ENCODE data around the gene CIB4. TPM values are rescaled to one million over a fixed set of nuclear protein-coding genes. Genes with fewer than 3 reads are reported as not detected.

The CIB4 gene
- total and polyA plus RNA-seq, 2 donors from 2014 or later: not detected

DNA sequence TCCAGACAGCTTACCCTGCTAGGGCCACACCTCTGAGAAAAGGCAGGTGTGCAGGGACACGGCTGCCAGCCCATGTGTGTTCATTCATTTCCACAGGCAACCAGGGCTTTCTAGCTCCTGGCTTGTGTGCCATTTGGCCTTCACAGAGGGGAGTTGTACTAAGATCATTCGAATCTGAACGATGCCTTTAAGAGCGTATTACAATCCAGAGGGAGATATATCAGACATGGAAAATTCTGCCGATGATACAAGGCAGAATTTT is 99.0 kb downstream of the CIB4 start:
- DNase-seq: peak in 1 of 5 donors; percentile 5
- Histone ChIP-seq H3K9ac (ENCODE audit: low read length in 3 of 3) (no peak overlapping the region), H3K4me3 (ENCODE audit: low read length in 3 of 3) (no peak overlapping the region), H3K27me3 (ENCODE audit: control insufficient read depth, insufficient read depth, low read length) (no peaks in the 10 kb centered on the region), H3K36me3 (ENCODE audit: control insufficient read depth in 2 of 3, insufficient read depth in 3 of 3, low read length in 3 of 3) (no peaks in the 10 kb centered on the region), H3K27ac (ENCODE audit: low read depth in 2 of 2, low read length in 2 of 2) (no peak overlapping the region), H3K4me1 (ENCODE audit: control insufficient read depth in 2 of 3, insufficient read depth in 2 of 3, low read depth in 1 of 3, low read length in 3 of 3) (no peaks in the 10 kb centered on the region), H3K9me3 (ENCODE audit: control insufficient read depth in 2 of 3, insufficient read depth in 1 of 3, low read length in 3 of 3) (no peaks in the 10 kb centered on the region)
- intact Hi-C loops (cut with DNase I): no loop called here
- TF ChIP-seq, protein P1, sequence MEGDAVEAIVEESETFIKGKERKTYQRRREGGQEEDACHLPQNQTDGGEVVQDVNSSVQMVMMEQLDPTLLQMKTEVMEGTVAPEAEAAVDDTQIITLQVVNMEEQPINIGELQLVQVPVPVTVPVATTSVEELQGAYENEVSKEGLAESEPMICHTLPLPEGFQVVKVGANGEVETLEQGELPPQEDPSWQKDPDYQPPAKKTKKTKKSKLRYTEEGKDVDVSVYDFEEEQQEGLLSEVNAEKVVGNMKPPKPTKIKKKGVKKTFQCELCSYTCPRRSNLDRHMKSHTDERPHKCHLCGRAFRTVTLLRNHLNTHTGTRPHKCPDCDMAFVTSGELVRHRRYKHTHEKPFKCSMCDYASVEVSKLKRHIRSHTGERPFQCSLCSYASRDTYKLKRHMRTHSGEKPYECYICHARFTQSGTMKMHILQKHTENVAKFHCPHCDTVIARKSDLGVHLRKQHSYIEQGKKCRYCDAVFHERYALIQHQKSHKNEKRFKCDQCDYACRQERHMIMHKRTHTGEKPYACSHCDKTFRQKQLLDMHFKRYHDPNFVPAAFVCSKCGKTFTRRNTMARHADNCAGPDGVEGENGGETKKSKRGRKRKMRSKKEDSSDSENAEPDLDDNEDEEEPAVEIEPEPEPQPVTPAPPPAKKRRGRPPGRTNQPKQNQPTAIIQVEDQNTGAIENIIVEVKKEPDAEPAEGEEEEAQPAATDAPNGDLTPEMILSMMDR (IDR thresholded peaks at IDR 0.05; ENCODE audit: borderline replicate concordance, extremely low read depth, insufficient read depth): no peak
- no peak for FAIRE-seq

DNA sequence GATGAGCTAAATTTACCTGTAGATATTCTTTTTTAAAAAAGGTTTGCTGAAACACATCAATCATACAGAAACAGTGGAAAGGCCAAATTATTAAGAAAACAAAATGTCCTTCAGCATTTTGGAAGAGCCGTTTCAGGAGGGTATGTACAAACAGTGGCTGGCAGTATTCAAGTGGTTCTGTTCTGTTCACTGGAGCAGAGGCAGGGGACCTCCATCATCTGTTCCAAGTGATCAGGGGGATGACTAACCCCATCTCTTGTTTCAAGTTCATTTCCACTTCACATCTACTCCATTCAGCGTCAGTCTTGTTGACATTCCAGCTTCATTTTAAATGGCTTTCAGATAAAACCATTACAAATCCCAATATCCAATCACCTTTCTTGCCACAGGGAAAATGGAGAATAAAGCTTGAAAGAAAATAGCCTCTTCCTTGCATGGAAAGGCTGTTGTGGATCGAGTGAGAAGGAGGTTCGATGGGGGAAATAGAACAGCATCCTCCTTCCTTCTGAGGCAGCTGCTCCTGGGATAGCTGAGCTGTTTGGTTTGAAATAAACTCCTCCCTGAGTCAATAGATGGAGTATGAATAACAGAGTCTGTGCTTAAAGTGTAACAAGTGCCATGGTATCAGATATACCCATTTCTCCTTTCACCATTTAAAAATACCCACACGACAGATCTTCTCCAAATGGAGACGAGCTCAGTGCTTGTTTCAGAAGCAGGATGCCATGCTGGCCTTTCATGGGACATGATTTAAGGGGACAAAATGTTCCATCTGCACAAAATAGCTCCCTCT is 99.6 kb downstream of the CIB4 start:
- Histone ChIP-seq H3K36me3 (ENCODE audit: control insufficient read depth in 2 of 3, insufficient read depth in 3 of 3, low read length in 3 of 3) (no peaks in the 10 kb centered on the region), H3K4me1 (ENCODE audit: control insufficient read depth in 2 of 3, insufficient read depth in 2 of 3, low read depth in 1 of 3, low read length in 3 of 3) (no peaks in the 10 kb centered on the region), H3K4me3 (ENCODE audit: low read length in 3 of 3) (no peak overlapping the region), H3K27ac (ENCODE audit: low read depth in 2 of 2, low read length in 2 of 2) (no peak overlapping the region), H3K9ac (ENCODE audit: low read length in 3 of 3) (no peak overlapping the region), H3K27me3 (ENCODE audit: control insufficient read depth, insufficient read depth, low read length) (no peaks in the 10 kb centered on the region), H3K9me3 (ENCODE audit: control insufficient read depth in 2 of 3, insufficient read depth in 1 of 3, low read length in 3 of 3) (no peaks in the 10 kb centered on the region)
- FAIRE-seq (no peak), DNase-seq (peak in 1 of 5 donors; percentile 7)
- intact Hi-C loops (cut with DNase I): no loop called here
- TF ChIP-seq, protein P1 (IDR thresholded peaks at IDR 0.05; ENCODE audit: borderline replicate concordance, extremely low read depth, insufficient read depth): no peak

DNA sequence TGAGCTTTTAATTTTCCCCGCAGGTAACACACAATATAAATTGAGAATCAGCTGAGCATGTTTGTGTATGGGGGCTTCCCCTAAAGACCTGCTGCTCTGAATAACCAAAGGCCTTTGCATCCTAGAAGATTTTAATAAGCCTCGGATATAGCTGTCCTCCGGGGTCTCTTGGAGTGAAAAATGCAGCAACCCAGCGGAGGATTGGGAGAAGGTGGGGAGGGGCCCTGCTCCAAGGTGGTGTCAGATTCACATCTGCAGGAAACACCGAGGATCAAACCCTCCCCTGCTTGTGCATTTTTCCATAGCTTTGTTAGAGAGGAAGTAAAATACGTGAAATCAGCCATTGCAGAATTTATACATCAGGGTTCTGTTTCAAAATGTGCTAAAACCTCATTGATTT is 100.2 kb downstream of the CIB4 start:
- H3K27ac ChIP-seq (ENCODE audit: low read depth in 2 of 2, low read length in 2 of 2): no peak overlapping the region
- H3K9ac ChIP-seq (ENCODE audit: low read length in 3 of 3): no peak overlapping the region
- TF ChIP-seq, protein P1 (IDR thresholded peaks at IDR 0.05; ENCODE audit: borderline replicate concordance, extremely low read depth, insufficient read depth): no peak
- H3K9me3 ChIP-seq (ENCODE audit: control insufficient read depth in 2 of 3, insufficient read depth in 1 of 3, low read length in 3 of 3): no peaks in the 10 kb centered on the region
- H3K4me1 ChIP-seq (ENCODE audit: control insufficient read depth in 2 of 3, insufficient read depth in 2 of 3, low read depth in 1 of 3, low read length in 3 of 3): no peaks in the 10 kb centered on the region
- no peak overlapping the region for H3K4me3 ChIP-seq (ENCODE audit: low read length in 3 of 3)
- peak in 1 of 5 donors; percentile 26 for DNase-seq
- intact Hi-C loops (cut with DNase I): no loop called here
- no peaks in the 10 kb centered on the region for H3K27me3 ChIP-seq (ENCODE audit: control insufficient read depth, insufficient read depth, low read length)
- FAIRE-seq: no peak
- no peaks in the 10 kb centered on the region for H3K36me3 ChIP-seq (ENCODE audit: control insufficient read depth in 2 of 3, insufficient read depth in 3 of 3, low read length in 3 of 3)

DNA sequence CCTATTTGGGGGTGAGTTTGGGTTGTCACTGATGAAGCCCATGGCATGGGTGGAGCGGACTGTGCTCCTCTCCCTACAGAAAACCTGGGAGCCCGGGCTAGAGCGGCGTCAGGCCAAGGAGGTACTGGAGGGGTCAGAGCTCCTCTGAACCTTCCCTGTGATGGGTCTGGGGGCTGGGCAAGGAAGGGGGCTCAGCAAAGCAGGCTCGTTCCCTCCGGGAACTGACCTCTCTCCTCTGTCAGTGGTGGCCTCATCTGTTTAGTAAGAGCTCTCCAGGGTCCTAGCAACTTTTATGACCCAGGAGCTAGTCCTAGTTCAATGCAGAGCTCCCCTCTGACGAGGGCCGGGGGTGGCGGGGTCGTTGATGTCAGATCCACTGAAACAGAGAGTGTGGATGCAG is 100.9 kb downstream of the CIB4 start:
- no peaks in the 10 kb centered on the region for H3K27me3 ChIP-seq (ENCODE audit: control insufficient read depth, insufficient read depth, low read length)
- H3K4me1 ChIP-seq (ENCODE audit: control insufficient read depth in 2 of 3, insufficient read depth in 2 of 3, low read depth in 1 of 3, low read length in 3 of 3): no peaks in the 10 kb centered on the region
- DNase-seq (peak in 2 of 5 donors; percentile 28 to 46), FAIRE-seq (no peak)
- no peak overlapping the region for H3K4me3 ChIP-seq (ENCODE audit: low read length in 3 of 3)
- H3K27ac ChIP-seq (ENCODE audit: low read depth in 2 of 2, low read length in 2 of 2): no peak overlapping the region
- intact Hi-C loops (cut with DNase I): no loop called here
- H3K9me3 ChIP-seq (ENCODE audit: control insufficient read depth in 2 of 3, insufficient read depth in 1 of 3, low read length in 3 of 3): no peaks in the 10 kb centered on the region
- TF ChIP-seq, protein P1 (IDR thresholded peaks at IDR 0.05; ENCODE audit: borderline replicate concordance, extremely low read depth, insufficient read depth): no peak
- no peak overlapping the region for H3K9ac ChIP-seq (ENCODE audit: low read length in 3 of 3)
- no peaks in the 10 kb centered on the region for H3K36me3 ChIP-seq (ENCODE audit: control insufficient read depth in 2 of 3, insufficient read depth in 3 of 3, low read length in 3 of 3)
